Rectal smooth muscle tissue (tissue), 1 donor: ENCODE measurements around the gene CELF4.
"Not testable (repeated sequence)": the region's sequence is repeated elsewhere in the genome, so short reads cannot be mapped to it uniquely, and the experiment has no call there.

Experiments used
- H3K27ac ChIP-seq: one replicate; pipeline ENCODE4 v1.7.0; 2013; ENCODE audit warnings: low read depth, low read length, inconsistent platforms
- H3K27me3 ChIP-seq: one replicate; pipeline ENCODE4 v1.7.0; 2013; ENCODE audit warnings: low read length; ENCODE audit not compliant: control insufficient read depth, insufficient read depth
- H3K36me3 ChIP-seq: one replicate; pipeline ENCODE4 v1.7.0; 2013; ENCODE audit warnings: low read length; ENCODE audit not compliant: control insufficient read depth, insufficient read depth
- H3K4me1 ChIP-seq: one replicate; pipeline ENCODE4 v1.7.0; 2013; ENCODE audit warnings: low read length; ENCODE audit not compliant: control insufficient read depth, insufficient read depth
- H3K4me3 ChIP-seq: one replicate; pipeline ENCODE4 v1.7.0; 2013; ENCODE audit warnings: low read length
- H3K9ac ChIP-seq: one replicate; pipeline ENCODE4 v1.7.0; 2013; ENCODE audit warnings: low read length

The CELF4 gene

GRCh38 chr18:37364237-37364636, 201.4 kb downstream of the CELF4 start:
- no peak overlapping the region for H3K9ac ChIP-seq
- no peaks in the 10 kb centered on the region for H3K27me3 ChIP-seq
- no peak overlapping the region for H3K27ac ChIP-seq
- no peaks in the 10 kb centered on the region for H3K36me3 ChIP-seq
- H3K4me1 ChIP-seq = no peaks in the 10 kb centered on the region
- H3K4me3 ChIP-seq = no peak overlapping the region

DNA sequence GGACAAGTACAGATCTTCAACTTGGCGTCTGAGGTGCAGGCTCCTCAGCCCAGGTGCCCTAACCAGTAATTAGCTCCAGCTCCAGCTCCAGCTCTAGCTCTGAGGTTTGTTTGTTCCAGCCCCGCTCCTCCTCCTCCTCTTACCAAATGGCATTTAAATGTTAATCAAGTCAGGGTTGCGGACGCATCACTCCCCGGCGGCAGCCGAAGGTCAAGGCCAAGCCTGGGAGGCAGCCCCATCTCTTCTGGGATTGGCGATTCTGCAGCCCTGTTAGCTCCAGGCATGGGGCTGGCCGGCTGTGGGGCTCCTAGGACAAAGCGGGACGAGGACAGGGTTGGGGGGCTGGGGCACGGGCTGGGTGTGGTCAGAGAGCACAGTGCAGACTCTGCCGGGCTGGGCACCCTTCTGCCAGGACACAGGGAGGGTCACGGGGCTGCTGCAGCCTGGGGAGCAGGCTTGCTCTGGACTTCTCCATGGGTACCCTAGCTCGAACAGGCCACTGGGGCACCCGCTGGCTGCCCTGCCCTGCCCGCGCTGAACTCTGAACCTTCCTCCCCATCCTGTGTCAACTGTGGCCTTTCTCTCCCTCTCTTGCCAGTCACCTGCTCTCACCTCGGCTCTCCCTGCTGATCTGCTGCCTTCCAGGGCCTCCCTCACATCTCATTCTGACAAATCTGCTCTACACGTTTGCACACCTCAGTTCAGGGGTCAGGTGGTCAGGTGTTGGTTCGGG, 203.3 kb downstream of the CELF4 start:
- H3K9ac ChIP-seq = no peak overlapping the region
- no peaks in the 10 kb centered on the region for H3K36me3 ChIP-seq
- no peaks in the 10 kb centered on the region for H3K4me1 ChIP-seq
- H3K4me3 ChIP-seq = no peak overlapping the region
- no peaks in the 10 kb centered on the region for H3K27me3 ChIP-seq
- H3K27ac ChIP-seq = no peak overlapping the region

- Histone ChIP-seq H3K4me1 (no peaks in the 10 kb centered on the region), H3K27ac (no peak overlapping the region), H3K9ac (no peak overlapping the region), H3K36me3 (no peaks in the 10 kb centered on the region), H3K4me3 (no peak overlapping the region), H3K27me3 (no peaks in the 10 kb centered on the region)
These were observed 204.1 kb downstream of the CELF4 start for GRCh38 chr18:37361335-37362157.

DNA sequence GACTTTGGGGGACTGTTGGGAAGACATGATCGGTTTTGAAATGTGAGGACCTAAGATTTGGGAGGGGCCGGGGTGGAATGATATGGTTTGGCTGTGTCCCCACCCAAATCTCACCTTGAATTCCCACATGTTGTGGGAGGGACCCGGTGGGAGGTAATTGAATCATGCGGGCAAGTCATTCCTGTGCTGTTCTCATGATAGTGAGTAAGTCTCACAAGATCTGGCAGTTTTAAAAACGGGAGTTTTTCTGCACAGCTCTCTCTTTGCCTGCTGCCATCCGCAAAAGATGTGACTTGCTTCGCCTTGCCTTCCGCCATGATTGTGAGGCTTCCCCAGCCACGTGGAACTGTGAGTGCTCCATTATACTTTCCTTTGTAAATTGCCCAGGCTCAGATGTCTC, 207.5 kb downstream of the CELF4 start:
- not testable (repeated sequence) for H3K4me1 ChIP-seq, H3K27ac ChIP-seq, H3K36me3 ChIP-seq, H3K27me3 ChIP-seq, H3K9ac ChIP-seq, H3K4me3 ChIP-seq

DNA sequence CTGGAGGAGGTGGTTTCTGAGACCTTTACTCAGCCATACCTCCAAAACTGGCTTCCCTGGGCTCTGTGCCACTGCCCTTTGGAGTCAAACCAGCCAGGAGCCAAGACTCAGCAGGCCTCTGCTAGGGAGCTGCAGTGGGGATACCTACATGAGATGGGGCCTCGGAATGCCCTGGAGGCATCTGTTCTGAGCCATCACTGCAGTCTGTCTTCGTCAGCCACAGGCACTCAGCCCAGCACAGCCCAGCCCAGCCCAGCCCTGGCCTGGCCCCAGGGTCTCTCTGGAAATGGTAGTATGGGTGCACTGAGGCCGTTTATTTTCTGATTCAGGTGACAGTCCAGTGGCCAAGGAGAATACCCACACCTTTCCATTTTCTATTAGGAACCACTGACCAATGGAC, 209.8 kb downstream of the CELF4 start:
- Histone ChIP-seq H3K9ac (no peak overlapping the region), H3K27me3 (no peaks in the 10 kb centered on the region), H3K27ac (no peak overlapping the region), H3K4me3 (no peak overlapping the region), H3K36me3 (no peaks in the 10 kb centered on the region), H3K4me1 (no peaks in the 10 kb centered on the region)

GRCh38 chr18:37351110-37351509, 214.5 kb downstream of the CELF4 start:
- no peak overlapping the region for H3K27ac ChIP-seq
- H3K27me3 ChIP-seq = no peaks in the 10 kb centered on the region
- H3K9ac ChIP-seq = no peak overlapping the region
- H3K4me3 ChIP-seq = no peak overlapping the region
- H3K4me1 ChIP-seq = no peaks in the 10 kb centered on the region
- H3K36me3 ChIP-seq = no peaks in the 10 kb centered on the region

- H3K27me3 ChIP-seq = no peaks in the 10 kb centered on the region
- H3K36me3 ChIP-seq = no peaks in the 10 kb centered on the region
- H3K27ac ChIP-seq = no peak overlapping the region
- no peak overlapping the region for H3K9ac ChIP-seq
- no peak overlapping the region for H3K4me3 ChIP-seq
- no peaks in the 10 kb centered on the region for H3K4me1 ChIP-seq
These were observed 216.9 kb downstream of the CELF4 start for GRCh38 chr18:37348729-37349128.

DNA sequence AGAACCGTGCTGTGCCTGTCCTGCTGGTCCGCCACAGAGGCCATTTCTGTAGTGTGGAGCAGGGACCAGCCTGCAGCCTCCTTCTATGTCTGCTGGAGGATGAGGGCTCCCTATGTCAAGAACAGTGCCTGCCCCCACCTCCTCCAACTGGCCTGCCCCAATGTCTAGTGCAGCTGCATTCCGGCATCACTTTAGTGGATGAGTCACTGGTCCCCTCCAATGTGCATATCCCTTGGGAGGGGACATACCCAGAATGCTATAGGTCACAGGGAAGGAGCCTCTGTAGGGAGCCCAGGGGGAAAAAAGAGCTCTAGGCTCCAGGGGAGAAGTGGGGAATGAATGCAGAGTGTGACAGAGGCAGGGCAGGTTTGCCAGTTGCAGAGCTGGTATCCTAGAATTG, 219.6 kb downstream of the CELF4 start:
- Histone ChIP-seq H3K4me3 (no peak overlapping the region), H3K27ac (no peak overlapping the region), H3K4me1 (no peaks in the 10 kb centered on the region), H3K36me3 (no peaks in the 10 kb centered on the region), H3K9ac (no peak overlapping the region), H3K27me3 (no peaks in the 10 kb centered on the region)

GRCh38 chr18:37343542-37343851, 222.1 kb downstream of the CELF4 start:
- Histone ChIP-seq H3K36me3 (no peaks in the 10 kb centered on the region), H3K9ac (no peak overlapping the region), H3K27ac (no peak overlapping the region), H3K4me3 (no peak overlapping the region), H3K27me3 (no peaks in the 10 kb centered on the region), H3K4me1 (no peaks in the 10 kb centered on the region)

DNA sequence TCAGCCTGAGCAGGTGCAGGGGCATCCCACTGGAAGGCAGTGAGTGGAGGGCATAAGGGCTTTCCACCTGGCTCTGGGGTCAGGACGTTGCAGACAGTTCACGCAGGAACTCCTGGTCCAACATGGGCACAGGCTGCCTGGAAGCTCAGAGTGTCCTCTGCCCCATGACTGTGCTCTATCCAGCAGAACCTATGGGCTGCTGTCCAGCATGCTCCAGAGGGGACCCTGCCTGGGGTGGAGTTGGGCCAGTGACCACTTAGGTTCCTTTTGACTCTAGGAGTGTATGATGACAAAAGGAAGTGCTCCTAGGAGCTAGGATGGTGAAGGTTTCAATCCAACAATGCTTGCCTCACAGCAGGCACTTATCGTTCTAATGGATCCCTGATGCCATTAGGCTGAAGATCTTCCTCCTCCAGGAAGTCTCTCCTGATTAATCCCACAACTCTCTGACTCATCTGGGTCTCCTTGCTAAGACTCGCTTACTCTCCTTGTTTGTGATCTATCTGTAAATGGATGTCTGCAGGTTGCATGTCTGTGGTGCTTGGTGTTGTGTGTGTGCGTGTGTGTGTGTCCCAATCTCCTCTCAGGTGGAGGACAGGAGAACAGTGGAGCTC, 224.0 kb downstream of the CELF4 start:
- no peaks in the 10 kb centered on the region for H3K27me3 ChIP-seq
- no peak overlapping the region for H3K4me3 ChIP-seq
- no peak overlapping the region for H3K9ac ChIP-seq
- no peaks in the 10 kb centered on the region for H3K4me1 ChIP-seq
- no peaks in the 10 kb centered on the region for H3K36me3 ChIP-seq
- H3K27ac ChIP-seq = no peak overlapping the region

DNA sequence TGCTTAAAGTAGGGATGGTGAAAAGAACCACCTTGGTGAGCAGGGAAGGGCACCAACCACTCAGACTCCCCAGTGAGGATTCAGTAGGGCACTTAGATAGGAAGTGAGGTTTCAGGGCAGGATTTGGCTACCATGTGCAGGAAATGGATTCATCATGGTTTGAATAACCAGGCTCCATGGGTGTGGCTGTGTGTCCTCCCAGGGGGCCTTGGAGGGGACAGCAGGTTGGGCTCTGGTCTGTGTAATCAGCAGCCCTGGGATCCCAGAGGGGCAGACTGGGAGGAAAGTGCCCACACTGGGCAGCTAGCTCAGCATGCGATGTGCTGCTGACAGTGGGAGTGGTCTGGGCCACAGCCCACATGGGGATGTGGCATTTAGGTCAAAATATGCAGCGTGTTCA, 224.6 kb downstream of the CELF4 start:
- Histone ChIP-seq H3K27ac (no peak overlapping the region), H3K27me3 (no peaks in the 10 kb centered on the region), H3K36me3 (no peaks in the 10 kb centered on the region), H3K4me1 (no peaks in the 10 kb centered on the region), H3K4me3 (no peak overlapping the region), H3K9ac (no peak overlapping the region)

- Histone ChIP-seq H3K4me1 (no peaks in the 10 kb centered on the region), H3K9ac (no peak overlapping the region), H3K36me3 (no peaks in the 10 kb centered on the region), H3K27me3 (no peaks in the 10 kb centered on the region), H3K4me3 (no peak overlapping the region), H3K27ac (no peak overlapping the region)
These were observed 225.8 kb downstream of the CELF4 start for GRCh38 chr18:37339701-37340215.
